Stimulated activated CD4-positive, alpha-beta T cell treated with anti-CD3 and anti-CD28 coated beads, TNF-alpha, amount 100 ng/mL, for 1 hour (primary cell): ENCODE results near the gene MAP3K19.

ENCODE experiments used
- DNase-seq, 3 donors: peaks; one replicate each; pipeline ENCODE4 v3.0.0-alpha.2; 2020; ENCODE audit warnings: low read depth in 3 of 3, low spot score in 1 of 3

Gene MAP3K19

DNA sequence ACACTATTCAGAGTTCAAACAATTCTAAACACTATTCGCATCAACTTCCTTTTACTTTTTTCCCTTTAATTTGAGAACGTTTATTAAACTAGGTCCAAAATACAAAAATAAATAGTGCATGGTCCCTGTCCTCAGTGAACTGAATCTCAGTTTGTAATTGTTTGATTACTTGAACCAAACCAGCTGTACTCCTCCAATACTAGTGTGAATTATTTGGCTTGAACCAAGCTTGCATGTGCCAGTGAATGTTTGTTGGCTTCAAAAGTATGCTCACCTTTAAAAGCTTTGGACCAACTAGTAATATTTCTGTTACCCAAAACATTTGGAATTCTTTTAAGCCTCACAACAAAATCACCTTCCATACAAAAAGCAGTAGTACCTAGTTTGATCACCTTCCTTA, 113.1 kb downstream of the MAP3K19 start:
- no peak for DNase-seq

DNA sequence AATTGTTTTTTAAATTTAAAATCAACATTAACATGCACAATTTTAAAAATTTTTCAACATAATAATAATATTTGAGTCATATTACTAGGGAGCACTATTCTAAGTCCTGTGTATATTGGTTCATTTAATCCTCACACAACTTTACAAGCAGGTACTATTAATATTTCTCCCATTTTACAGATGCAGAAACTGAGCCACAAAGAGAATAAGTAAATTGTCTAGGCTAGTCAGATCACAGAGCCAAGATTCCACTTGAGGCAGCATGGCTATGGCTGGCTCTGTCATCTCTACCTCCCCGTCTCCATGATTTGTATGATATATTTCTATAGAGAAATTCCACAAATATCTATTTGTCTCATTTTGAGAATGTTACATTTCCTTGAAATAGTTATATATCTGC, 113.5 kb downstream of the MAP3K19 start:
- no peak for DNase-seq

DNA sequence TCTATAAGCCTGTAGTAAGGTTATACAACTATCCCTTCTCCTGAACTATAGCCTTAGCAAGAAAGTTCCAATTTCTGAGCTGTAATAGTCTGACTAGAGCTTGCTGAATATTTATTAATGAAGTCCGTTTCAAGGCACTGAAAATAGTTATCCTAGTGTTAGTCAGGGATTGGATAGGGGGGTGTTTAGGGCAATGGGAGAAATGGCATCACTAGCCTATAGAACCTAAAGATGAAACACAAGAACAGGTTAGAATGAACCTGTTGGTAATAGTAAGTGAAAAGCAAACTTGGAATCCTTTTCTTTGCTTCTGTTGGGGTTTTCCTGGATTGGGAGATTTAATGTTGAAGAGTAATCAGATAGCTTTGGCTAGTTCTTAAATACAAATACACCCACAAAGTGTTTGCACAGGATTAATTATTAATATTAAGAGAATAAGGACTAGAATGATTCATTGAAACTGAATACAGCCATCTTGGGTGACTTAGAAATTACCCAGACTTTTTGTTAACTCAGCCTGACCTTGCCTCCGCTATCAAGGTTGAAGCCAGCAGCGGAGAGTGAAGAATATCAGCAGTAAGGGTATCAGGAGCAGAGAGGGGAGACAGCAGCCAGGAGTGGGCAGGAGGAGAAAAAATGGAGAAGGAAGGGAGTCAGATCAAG, 114.3 kb downstream of the MAP3K19 start:
- DNase-seq, result no peak

DNA sequence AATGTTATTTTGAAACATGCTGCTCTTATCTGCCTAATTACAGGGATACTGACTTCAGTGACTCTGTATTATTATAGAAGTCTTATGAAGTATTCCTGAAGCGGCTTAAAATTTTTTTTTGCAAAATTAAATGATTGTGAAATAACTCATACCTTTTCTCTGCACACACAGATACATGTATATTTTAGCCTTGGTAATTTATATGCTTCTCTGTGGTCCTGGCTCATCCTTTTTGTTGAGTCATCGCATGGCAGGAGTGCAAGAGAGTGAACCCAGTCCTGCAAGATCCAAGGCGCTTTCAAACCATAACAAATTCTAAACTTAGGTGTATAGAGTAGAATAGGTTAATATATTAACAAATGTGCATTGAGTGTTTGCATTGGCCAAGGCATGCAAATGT, 120.1 kb downstream of the MAP3K19 start:
- no peak for DNase-seq

DNA sequence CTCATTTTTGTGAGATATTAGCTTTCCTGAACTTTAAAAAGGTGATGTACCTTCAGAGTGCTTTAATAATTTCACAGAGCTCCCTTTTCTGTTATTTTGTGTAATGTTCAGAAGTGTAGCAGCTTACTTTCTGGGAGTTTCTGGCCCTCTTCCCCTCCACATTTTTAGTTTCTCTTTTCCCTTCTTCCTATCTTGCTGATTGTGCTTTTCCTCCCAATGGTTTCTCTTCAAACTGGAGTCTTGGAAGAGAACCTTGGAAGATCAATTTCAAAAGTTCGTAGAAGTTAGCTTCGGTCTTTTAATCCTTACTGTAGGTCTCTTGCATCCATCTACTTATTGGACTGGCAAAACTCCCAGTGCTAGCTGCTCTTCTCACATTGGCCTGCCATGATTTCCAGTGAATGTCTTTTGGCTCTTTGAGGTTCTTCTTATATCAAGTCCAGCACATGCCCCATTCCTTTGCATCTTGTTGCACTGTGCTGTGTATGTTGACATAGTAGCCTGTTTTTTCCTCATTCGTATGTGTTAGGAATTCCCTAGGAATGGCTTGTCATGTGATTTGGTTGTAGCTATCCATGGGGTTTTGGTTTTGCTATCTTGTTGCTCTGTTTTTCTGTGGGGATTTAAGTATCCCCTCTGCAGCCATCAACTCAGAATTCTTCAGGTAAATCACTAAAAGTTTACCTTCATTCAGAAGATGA, 120.9 kb downstream of the MAP3K19 start:
- no peak for DNase-seq

DNA sequence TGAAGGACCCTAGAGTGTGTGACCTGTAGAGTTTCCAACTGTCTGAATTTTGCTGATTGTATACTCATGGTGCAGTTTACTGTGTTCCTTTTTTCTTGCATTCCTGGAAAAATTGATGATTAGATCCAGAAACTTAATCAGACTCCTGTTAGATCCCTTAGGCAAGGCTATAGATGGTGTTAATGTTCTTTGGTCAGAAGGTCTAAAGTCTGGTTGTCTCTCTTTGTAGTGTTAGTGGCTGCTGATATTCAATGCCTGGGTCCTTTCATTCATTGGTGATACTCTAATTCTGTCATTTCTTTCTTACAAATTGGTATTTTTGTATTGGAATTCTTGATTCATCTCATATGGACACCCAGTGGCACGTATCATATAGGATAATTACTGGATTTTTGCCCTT, 122.3 kb downstream of the MAP3K19 start:
- no peak for DNase-seq

DNA sequence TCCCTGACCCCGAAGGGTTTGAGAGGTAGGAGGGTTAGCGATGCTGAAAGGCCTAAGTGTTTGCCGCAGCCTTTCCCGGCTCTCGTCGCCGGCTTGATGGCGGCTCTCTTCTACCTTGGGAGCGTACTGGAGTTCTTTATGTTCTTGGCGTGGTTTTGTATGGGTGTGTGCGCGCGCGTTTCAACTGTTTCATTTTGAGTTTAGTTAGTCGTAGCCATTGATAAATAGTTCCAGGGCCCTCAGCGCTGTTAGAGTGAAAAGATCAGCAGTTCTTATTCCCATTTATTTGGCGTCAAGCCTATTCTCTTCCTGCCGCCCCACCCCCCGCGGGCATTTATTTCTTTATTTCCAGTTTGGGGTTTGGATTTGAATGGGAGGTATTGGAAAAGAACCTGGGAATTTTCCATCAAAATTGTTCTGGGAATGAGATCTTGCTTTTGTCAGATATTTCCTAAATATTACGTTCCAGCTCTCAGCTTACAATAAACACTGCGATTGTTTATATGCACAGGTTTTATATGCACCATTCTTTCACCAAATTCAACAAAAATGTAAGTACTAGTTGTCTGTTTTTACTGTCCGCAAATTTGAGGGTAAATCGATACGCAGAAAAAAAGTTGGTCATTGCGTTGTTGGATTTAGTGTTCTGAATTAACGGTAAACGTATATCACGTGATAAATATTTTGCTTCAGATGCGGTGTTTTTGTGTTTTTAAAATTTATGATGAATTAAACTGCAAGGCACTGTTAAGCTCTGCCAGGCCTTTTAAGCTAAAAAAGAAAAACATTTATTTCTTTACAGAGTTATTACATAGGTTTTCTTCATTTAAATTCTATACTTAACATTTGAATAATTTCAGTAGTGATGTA, 127.7 kb downstream of the MAP3K19 start:
- peak in 2 of 3 donors; percentile 3 to 41 for DNase-seq

DNA sequence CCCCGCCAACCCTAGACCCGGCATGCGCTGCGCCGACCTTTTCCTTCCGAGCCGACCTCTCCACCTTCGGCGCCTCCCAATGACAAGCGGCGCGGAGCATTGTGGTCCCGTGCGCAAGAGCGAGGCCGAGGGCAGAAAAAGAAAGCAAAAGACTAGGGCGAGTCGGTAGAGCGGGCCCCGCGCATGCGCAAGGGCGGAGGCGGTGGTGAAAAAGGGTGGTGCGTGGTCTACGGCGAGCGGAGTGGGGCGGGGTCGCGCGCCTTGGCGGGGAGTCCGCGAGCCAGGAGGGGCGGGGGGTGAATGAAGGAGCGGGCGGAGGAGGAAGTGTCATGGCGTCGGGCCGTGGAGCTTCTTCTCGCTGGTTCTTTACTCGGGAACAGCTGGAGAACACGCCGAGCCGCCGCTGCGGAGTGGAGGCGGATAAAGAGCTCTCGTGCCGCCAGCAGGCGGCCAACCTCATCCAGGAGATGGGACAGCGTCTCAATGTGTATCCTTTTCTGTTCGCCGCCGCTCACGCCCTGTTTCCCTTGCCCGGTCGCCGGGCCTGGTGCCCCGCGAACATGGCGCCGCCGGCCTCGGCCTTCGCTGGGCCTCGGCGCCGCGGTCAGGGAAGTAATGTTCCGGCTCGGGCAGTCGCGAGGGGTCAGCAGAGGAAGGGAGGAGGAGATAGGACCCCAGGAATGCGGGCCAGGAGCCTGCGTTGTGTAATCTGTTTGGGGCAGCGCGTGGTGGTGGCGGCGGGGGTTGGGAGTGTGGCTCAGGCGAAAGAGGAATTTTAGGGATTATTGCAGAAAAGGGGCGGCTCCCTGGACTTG, 128.5 kb downstream of the MAP3K19 start, which contains the start of gene CCNT2:
Gene CCNT2, plus strand, starts transcription at position 297 of the 815 bp plus-strand sequence. Its CDS starts 33 bp downstream, at position 330.
- peak; percentile 99 to 100 (median 99) for DNase-seq

DNA sequence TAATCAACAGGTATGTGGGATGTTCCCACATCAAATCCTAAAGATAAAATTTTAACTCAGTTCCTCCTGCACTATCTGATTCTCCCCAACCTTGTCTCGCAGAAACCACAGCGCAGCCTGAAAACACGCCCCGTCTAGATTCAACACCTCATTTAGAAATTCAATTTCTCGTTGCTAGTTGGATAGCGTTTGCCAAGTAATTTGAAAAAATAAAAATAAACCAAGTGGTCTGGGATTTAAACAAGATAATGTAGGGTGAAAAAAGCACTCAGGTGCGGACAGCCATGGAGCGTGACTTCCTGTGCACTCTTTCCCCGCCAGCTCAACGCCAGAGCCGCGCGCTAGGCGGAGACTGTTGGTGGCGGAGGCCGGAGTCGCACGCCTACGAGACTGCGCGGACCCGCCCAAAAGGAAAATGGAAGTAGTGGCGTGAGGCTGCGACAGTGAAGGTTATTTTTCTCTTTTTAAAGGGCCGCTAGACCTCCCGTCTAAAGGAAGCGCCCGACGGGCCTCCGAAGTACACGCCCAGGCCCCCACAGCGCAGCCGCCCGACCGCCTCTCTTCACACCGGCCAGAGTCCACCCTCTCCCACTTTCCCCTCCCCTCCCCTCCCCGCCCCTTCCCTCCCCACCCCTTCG, 129.2 kb downstream of the MAP3K19 start:
- peak in 2 of 3 donors; percentile 64 to 73 for DNase-seq

DNA sequence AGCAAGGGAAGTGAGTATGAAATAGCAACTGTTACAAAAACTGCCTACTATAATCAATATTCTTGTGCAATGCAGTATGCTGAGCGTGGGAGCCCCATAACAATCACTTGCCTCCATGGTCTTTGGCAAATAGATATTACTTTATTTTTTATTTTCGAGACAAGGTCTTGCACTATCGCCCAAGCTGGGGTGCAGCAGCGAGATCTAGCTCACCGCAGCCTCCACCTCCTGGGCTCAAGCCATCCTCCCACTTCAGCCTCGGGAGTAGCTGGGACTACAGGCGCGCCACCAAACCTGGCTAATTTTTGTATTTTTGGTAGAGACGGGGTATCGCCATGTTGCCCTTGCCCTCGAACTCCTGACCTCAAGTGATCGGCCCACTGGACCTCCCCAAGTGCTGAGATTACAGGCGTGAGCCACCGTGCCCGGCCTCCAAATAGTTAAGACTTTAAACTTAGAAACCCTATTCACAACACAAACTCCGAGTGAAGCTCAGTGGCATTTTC, 129.8 kb downstream of the MAP3K19 start:
- peak in 1 of 3 donors; percentile 3 for DNase-seq
